ENCODE data around the gene RNF166. TPM values are rescaled to one million over a fixed set of nuclear protein-coding genes. Genes with fewer than 3 reads are reported as not detected.
A peak's percentile ranks its signal among the peaks of the same experiment; 100 is the strongest.

The RNF166 gene
- total RNA-seq, 1 donor from 2014 or later, result 20.8 TPM

- DNase-seq (ENCODE audit: low read depth, low spot score), result no peak
These were observed 33.1 kb upstream of the RNF166 start for GRCh38 chr16:88739139-88739976.

DNA sequence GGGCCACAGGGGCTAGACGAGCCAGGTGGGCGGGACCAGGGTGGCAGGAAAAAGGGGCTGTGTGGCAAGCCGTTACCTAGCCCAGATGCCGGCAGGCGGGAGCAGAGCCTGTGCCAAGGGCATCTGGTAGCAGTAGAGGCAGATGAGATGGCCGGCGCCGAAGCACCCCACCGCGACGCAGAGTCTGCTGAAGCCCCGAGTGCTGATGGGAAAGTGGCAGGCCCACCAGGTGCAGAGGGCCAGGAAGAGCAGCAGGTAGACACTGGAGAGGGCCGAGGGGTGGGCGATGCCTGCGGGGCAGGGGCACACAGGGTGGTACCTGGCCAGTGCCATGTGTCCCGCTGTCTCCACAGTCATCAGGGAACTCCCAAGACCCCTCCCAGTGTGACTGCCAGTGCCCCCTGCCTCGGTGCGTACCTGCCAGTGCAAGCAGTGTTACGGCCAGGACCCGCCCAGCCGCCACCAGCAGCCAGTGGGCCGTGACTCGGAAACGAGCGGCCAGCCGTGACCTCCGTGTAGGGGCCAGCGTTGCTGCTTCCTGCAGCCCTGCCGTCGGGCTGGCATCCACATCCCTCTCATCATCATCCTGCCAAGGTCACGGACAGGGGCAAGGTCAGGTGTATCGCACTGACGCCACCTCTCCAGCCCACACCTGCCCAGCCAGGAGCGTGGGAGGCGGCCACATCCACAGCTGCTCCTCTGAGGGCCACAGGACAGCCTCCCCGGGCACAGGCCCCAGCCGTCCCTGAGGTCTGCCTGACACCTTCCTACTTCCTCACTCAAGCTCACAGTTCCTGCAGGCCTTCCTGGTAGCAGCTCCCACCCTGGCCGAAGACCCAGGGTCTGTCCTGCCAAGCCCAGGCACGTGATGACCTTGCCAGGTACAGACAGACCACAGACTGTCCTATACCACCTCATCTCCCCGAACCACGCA lies 32.2 kb upstream of the RNF166 start:
- no peak for DNase-seq (ENCODE audit: low read depth, low spot score)

DNA sequence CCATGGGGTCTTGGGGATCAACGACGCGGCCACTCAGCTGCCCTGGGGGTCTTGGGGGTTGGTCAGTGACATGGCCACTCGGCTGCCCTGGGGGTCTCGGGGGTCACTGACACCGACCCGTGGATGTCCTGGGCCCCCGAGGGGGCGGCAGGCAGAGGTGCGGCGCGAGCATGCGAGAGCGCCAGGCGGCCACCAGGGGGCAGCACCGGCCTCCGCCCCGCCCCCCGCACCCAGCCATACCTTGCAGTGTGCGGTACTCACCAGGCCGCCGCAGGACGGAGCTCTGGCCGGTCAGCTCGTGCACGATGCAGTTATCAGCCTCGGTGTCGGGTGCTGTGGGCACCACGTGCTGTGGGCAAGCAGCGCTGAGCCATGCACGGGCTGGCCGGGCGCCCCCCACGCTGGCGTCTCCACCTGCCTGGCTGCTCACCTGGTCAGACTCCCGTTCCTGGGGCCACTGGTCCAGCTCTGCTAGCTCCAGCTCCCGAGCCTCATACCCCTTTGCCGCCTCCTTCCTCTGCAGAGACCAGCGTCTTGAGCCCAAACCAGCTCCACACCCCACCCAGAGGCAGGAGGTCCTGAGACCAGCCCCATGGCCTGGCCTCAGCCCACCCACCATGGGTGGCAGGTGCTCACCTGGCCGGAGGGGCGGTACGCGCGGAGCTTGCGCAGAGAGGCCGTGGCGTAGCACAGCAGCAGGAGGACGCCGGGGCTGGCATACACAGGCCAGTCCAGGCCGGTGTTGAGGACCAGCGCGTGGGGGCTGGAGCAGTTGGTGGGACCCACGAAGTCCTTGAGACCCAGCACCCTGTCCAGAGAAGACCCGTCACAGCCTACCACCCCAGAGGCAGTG lies 31.3 kb upstream of the RNF166 start:
- peak; percentile 22 for DNase-seq (ENCODE audit: low read depth, low spot score)

GRCh38 chr16:88736496-88736895 lies 30.3 kb upstream of the RNF166 start:
- DNase-seq (ENCODE audit: low read depth, low spot score), result no peak

- no peak for DNase-seq (ENCODE audit: low read depth, low spot score)
These were observed 29.9 kb upstream of the RNF166 start for GRCh38 chr16:88736088-88736487.

- DNase-seq (ENCODE audit: low read depth, low spot score), result no peak
These were observed 29.4 kb upstream of the RNF166 start for GRCh38 chr16:88735616-88736015.

DNA sequence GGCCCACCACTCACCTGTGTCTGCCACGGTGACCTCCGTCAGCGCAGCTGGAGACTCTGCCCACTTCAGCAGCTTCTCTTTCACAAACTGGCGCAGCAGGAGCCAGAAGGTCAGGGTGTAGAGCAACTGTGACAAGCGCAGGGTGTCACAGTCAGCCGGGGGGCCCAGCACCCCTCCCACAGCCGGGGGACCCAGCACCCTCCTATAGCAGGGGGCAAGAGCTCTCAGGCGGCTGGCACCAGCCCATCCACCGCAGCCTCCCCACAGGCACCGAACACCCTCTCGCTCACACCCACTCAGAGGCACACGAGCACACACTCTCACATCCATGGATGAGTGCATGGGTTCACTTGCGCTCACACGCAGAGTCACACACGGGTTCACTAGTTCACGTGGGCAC lies 28.9 kb upstream of the RNF166 start:
- DNase-seq (ENCODE audit: low read depth, low spot score), result no peak

DNA sequence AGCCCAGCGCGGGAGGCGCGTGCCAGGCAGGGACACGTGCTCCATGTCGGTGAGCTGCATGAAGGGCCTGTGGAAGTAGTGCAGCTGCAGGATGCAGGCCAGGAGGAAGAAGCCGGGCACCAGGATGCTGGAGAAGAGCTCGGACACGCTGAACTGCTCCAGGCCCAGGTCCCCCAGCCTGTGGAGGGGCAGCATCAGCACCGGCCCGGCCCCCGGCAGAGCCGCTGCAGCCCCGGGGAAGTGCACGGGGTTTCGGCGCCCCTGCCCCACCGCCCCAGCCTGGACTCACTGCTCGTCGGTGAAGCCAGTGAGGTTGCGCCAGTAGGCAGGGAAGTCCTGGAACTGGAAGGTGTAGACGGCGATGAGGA lies 28.1 kb upstream of the RNF166 start:
- DNase-seq (ENCODE audit: low read depth, low spot score), result no peak

DNA sequence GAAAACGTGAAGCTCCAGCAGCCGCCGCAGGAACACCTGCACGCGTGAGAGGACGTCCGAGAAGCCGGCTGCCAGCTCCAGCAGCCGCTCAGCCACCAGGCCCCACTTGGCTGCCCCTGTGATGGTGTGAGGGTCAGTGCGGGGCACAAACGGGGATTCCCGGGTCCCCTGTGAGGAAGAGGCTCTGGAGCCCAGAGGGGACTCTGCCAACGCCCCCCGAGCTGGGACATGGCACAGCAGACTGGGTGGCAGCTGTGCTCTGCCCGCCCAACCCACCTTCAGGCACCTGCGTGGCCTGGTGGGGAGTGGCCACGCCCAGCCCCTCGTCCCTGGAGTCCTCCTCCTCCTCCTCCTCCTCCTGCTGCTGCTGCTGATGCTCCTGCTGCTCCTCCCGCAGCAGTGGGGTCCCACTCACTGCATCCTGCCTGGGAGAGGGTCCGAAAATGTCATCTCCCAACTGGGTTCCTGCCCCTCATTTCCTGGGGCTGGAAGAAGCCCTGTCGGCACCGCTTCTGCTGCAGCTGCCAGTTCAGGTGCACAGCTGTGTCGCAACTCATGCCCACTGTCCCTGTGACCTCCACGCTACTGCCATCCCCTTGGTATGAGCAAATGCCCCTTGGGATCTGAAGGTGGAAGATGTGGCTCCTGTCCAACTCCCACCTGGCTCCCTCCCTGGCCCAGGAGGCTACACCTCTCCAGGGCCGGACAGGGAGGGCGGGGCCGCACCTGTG lies 27.6 kb upstream of the RNF166 start:
- DNase-seq (ENCODE audit: low read depth, low spot score), result no peak

DNA sequence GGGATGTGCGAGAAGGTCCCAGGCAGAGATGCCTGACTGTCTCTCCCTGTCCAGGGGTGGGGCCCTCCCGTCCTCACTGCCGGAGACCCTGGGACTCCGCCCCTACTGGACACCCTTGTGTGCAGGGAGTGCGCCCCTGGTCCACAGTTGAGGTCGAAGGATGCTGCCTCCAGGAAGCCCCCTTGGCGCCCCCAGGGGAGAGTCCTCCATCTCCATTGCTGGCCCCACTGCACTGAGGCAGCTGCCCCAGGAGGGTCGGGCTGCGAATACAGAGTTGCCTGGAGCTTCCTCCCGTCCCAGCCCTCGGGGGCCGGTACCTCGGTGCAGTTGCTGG lies 26.7 kb upstream of the RNF166 start:
- DNase-seq (ENCODE audit: low read depth, low spot score), result no peak

- no peak for DNase-seq (ENCODE audit: low read depth, low spot score)
These were observed 26.2 kb upstream of the RNF166 start for GRCh38 chr16:88732172-88732960.

DNA sequence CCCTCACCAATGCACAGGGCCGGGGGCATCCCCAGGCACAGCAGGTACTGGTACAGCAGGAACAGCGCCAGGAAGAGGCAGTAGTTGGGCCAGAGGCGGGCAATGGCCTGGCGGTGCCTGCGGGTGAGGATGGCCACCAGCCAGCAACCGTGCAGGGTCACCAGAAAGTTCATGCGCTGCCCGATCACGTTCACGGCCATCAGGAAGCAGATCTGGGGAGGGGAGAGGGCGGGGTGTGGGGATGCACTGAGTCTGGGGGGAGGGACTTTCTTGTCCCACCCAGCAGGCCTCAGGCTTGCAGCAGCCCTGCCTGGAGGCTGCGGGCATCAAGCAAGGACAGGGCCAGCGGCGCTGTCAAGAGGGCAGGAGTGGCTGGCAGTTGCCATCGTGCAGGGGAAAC lies 25.5 kb upstream of the RNF166 start:
- no peak for DNase-seq (ENCODE audit: low read depth, low spot score)

DNA sequence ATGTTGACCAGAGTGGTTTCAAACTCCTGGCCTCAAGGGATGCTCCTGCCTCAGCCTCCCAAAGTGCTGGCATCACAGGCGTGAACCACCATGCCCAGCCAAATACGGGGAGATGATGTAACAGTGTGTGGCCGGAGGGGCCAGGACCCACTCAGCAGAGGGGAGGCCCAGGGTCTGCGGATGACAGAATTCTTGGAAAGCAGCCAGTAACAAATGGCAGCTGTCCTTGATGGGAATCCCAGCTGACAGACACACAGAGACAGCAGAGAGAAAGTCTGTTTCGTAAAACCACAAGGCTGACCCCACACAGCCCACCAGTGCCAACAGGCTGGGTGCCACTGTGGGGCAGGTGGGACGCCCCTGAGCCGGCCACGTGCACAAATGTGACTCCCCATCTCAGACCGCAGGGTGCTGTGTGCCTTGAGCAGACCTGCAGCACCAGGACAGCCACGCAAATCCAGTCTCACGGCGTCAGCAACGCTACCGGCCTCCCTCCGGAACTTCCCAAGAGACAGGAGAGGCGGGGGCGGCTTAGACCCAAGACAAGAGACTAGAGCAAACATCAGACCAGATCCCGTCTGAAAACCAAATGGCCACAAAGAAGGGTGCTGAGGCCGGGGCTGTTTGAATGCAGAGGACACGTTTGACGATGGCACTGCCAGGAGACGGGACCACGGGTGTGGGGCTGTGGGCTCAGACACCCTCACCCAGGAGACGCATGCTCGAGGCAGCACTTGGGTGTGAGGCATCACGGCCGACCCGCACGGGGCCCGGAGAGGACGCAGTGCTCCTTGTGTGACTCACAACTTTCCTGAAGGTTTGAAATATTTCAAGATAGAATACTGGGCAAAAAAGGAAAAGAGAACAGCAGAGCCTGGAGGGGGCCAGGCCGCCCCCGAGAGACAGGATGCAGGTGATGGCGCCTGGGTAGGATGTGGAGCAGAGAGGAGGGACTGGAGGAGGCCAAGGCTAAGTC lies 24.7 kb upstream of the RNF166 start:
- no peak for DNase-seq (ENCODE audit: low read depth, low spot score)

DNA sequence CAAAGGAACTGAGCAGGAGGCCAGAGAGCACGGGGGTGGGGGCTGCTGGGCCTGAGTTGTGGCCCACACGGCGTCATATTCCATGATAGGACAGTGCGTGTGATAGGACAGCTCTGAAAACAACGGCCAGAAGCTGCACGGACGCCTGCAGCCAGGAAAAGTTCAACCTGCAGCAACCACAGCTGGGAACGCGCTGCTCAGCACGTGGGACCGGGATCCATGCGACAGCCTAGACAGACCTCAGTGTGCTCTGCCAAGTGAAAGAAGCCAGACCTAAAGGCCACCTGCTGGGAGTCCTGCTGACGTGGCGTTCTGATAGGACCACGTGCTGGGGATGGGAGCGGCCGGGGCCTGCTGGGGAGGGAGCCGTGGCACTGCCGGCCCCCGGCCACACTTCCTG lies 21.7 kb upstream of the RNF166 start:
- DNase-seq (ENCODE audit: low read depth, low spot score), result no peak

DNA sequence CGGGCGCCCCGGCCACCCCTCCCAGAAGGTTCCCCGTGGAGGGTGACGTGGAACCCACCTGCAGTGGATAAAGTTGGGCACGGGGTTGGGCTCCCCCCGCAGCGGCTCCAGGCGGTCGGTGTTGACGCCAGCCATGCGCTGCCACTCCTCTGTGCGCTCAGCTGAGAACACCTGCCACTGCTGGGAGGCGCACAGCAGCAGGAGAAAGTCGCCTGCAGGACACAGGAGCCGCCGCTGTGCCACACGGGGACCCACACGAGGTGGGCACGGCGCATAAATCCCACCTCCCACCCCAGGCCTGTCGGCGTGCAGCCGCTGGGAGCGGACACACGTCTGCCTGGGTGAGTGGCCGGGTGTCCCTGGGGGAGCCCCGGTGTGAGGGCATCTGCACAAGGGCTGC lies 20.8 kb upstream of the RNF166 start:
- no peak for DNase-seq (ENCODE audit: low read depth, low spot score)

DNA sequence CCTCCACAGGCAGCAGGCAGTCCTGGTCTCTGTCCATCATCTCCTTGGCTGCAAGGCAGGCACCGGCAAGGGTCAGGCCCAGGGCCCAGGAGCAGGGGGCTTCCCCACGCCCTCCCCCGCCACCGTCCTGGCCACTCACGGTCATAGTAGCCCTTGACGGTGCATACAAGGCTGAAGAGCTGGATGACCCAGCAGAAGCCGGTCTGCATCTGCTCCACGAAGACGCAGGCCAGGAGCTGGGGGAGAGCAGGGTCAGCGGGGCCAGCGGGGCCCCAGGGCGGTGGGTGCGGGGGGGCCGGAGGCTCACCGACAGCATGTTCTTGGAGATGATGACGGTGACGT lies 20.2 kb upstream of the RNF166 start:
- no peak for DNase-seq (ENCODE audit: low read depth, low spot score)

DNA sequence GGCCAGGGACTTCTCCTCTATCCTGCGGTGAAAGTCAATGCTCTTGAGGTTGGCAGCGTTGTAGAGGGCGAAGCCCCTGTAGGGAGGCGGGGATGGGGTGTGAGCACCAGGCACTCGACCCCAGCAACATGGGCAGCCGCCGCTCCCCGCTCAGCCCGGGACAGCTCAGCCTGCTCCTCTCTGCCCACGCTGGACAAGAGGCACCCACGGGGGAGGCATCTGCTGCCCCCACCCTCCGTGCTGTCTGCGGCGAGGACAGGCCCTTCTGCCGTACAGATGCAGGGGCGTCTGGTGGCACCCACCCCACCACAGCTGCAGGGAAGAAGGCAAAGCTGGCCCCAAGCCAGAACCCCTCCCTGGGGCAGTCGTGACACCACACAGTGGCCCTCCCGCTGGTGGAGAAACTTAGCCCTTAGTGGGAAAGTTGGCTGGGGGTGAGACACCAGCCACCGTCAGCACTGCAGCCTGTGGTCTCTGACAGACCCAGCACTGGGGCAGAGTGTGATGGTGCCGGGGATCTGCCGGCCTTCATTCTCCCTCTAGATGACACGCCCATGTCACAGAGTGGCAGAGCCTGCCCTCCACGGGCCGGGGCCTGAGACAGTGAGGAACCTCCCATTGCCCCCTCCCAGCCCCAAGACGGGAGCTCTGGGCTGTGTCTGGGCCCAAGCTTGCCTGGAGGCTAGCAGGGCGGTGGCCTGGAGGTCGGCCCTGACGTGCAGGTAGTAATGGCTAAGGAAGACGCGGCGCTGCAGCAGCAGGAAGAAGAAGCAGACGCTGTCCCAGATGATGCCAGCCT lies 19.6 kb upstream of the RNF166 start:
- no peak for DNase-seq (ENCODE audit: low read depth, low spot score)

- DNase-seq (ENCODE audit: low read depth, low spot score), result no peak
These were observed 18.8 kb upstream of the RNF166 start for GRCh38 chr16:88724855-88725555.
